Type B pancreatic cell (in vitro differentiated cells): Measurements from ENCODE around the gene KLF15. TPM values are rescaled to one million over a fixed set of nuclear protein-coding genes. Genes with fewer than 3 reads are reported as not detected.

Source experiments
- DNase-seq: peaks from one replicate; pipeline ENCODE4 v3.0.0; 2021; ENCODE audit warnings: mixed read lengths; ENCODE audit not compliant: unreplicated experiment; ENCODE audit errors: extremely low spot score
- H3K27ac Mint-ChIP-seq: 2 replicates; pipeline ENCODE4 v1.8.0; 2021; ENCODE audit warnings: mild to moderate bottlenecking, mixed read lengths
- H3K27me3 Mint-ChIP-seq: 2 replicates; pipeline ENCODE4 v1.8.0; 2021; ENCODE audit warnings: mixed read lengths
- H3K36me3 Mint-ChIP-seq: 2 replicates; pipeline ENCODE4 v1.8.0; 2021; ENCODE audit warnings: mixed read lengths
- H3K4me1 Mint-ChIP-seq: one replicate; pipeline ENCODE4 v1.8.0; 2021; ENCODE audit warnings: mixed read lengths; ENCODE audit not compliant: unreplicated experiment
- H3K4me3 Mint-ChIP-seq: 2 replicates; pipeline ENCODE4 v1.8.0; 2021; ENCODE audit warnings: mild to moderate bottlenecking, mixed read lengths
- H3K9me3 Mint-ChIP-seq: 2 replicates; pipeline ENCODE4 v1.8.0; 2021; ENCODE audit warnings: mixed read lengths
- total RNA-seq: library from RNA; stranded (reverse); gene quantifications from 2 replicates; pipeline ENCODE4 v1.2.1, GENCODE V29; 2021; ENCODE audit warnings: low replicate concordance
- TF ChIP-seq, protein P1 (sequence below): fragments of 200-600 bp; sonication (generic); conservative IDR thresholded peaks from 2 replicates; pipeline ENCODE4 v1.5.0; 2021; ENCODE audit warnings: antibody characterized with exemption, mild to moderate bottlenecking

KLF15 gene
- total RNA-seq, 1 donor from 2014 or later = 7.9 TPM

GRCh38 chr3:126342991-126343648 lies 14.1 kb downstream of the KLF15 start:
- H3K27ac Mint-ChIP-seq = no peak overlapping the region
- H3K9me3 Mint-ChIP-seq = no peaks in the 10 kb centered on the region
- TF ChIP-seq, protein P1, sequence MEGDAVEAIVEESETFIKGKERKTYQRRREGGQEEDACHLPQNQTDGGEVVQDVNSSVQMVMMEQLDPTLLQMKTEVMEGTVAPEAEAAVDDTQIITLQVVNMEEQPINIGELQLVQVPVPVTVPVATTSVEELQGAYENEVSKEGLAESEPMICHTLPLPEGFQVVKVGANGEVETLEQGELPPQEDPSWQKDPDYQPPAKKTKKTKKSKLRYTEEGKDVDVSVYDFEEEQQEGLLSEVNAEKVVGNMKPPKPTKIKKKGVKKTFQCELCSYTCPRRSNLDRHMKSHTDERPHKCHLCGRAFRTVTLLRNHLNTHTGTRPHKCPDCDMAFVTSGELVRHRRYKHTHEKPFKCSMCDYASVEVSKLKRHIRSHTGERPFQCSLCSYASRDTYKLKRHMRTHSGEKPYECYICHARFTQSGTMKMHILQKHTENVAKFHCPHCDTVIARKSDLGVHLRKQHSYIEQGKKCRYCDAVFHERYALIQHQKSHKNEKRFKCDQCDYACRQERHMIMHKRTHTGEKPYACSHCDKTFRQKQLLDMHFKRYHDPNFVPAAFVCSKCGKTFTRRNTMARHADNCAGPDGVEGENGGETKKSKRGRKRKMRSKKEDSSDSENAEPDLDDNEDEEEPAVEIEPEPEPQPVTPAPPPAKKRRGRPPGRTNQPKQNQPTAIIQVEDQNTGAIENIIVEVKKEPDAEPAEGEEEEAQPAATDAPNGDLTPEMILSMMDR = peak; percentile 47
- no peaks in the 10 kb centered on the region for H3K4me1 Mint-ChIP-seq
- H3K36me3 Mint-ChIP-seq = no peaks in the 10 kb centered on the region
- H3K4me3 Mint-ChIP-seq = no peak overlapping the region
- peak; percentile 69 for DNase-seq
- H3K27me3 Mint-ChIP-seq = peaks cover 10% of the 10 kb centered on the region

DNA sequence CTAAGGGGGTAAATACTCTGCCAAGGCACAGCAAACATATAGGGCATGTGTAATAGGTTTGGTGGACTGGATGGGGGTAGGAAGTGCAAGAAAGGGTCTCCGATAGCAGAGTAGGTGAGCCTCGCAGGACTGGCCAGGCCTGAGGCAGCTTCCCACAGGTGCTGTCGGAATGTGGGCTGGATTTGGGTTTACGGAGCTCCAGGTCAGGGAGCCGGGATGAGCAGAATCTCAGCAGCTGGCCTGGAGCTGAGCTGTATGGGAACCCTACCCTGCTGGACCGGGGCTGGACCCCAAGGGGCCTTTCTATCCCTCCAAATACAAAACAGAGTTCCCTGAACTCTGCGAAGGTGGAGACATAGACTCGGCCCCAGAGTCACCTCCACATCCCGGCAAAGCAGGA lies 15.0 kb downstream of the KLF15 start:
- DNase-seq = no peak
- H3K4me1 Mint-ChIP-seq = no peaks in the 10 kb centered on the region
- no peak overlapping the region for H3K27ac Mint-ChIP-seq
- H3K9me3 Mint-ChIP-seq = no peaks in the 10 kb centered on the region
- H3K4me3 Mint-ChIP-seq = no peak overlapping the region
- no peaks in the 10 kb centered on the region for H3K36me3 Mint-ChIP-seq
- H3K27me3 Mint-ChIP-seq = peaks cover 10% of the 10 kb centered on the region
- TF ChIP-seq, protein P1 = no peak

DNA sequence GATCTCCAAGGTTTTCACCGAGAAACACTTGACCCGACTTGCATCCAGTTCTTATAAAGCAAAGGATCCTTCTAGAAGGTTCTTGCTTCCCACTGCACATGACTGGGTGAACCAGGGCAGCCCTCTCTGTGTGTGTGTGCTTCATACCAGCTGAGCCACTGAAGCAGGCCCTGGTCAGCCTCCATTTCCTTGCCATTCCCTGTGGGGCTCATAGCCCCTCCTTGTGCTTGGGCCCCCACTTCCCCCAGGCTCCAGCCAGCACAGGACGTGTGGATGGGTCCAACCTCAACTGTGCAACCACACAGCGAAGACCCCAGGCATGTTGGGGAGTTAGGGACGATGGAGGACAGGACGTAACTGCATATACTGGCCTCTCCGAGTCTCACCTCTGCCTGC lies 15.5 kb downstream of the KLF15 start:
- H3K9me3 Mint-ChIP-seq = no peaks in the 10 kb centered on the region
- TF ChIP-seq, protein P1 = no peak
- no peak overlapping the region for H3K27ac Mint-ChIP-seq

DNA sequence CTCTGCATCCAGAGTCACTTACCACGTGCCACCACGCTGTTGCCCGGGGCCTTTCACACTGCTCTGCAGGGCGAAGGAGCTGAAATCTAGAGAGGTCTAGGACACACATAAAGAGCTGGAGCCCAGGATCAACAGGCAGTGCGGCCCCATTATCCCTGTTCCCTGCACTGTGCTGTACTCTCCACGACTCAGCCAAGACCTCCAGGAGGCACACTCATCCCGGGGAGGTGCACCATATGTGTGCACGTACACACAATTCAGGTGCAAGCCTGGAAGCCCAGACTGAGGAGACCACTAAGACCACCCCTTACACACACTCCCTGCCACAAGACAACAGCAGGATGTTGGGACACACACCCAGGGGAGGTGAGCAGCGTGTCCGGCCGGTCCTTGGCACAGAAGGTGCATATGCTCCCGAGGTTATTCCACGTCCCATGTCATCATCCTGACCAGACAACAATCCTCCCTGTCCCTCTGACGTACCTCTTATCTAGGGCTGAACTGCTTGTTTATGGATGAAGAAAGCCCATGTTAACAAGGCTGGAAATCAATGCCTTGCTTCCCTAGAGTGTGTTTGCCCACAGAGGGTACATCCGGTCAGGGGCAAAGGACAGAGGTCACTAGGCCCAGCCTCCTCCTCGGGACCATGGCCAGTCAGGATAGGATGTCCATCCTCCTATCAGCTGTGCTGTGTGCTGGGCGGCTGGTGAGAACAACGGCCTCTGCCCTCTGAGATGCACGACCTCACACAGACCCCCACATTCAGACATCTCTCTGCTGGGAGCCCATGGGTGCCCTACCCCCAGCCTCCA lies 16.1 kb downstream of the KLF15 start:
- H3K4me3 Mint-ChIP-seq = no peak overlapping the region
- H3K36me3 Mint-ChIP-seq = no peaks in the 10 kb centered on the region
- no peaks in the 10 kb centered on the region for H3K9me3 Mint-ChIP-seq
- TF ChIP-seq, protein P1 = no peak
- H3K4me1 Mint-ChIP-seq = no peaks in the 10 kb centered on the region
- peaks cover 10% of the 10 kb centered on the region for H3K27me3 Mint-ChIP-seq
- no peak overlapping the region for H3K27ac Mint-ChIP-seq
- peak; percentile 56 for DNase-seq

More for the DNA sequence above, 15.5 kb downstream of the KLF15 start:
- Mint-ChIP-seq H3K4me1 (no peaks in the 10 kb centered on the region), H3K4me3 (no peak overlapping the region), H3K27me3 (peaks cover 10% of the 10 kb centered on the region), H3K36me3 (no peaks in the 10 kb centered on the region)
- no peak for DNase-seq

DNA sequence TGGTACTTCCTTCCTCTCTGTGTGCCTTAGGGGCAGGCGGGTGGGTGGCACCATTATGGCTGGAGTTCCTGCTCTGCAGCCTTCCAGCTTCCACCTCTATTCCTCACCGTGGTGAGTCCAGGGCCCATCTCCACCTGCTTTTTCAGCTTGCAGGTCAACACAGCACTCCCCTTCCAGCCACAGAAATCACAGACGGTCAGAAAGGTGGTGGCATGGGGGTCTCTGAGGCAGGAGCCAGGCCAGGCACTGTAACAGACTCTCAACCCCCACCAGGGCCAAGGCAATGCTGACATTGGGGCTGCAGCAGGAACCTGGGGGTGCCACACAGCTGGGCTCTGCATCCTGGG lies 16.6 kb downstream of the KLF15 start:
- Mint-ChIP-seq H3K9me3 (no peaks in the 10 kb centered on the region), H3K27me3 (peaks cover 10% of the 10 kb centered on the region), H3K36me3 (no peaks in the 10 kb centered on the region), H3K4me1 (no peaks in the 10 kb centered on the region), H3K4me3 (no peak overlapping the region), H3K27ac (no peak overlapping the region)
- DNase-seq = peak; percentile 57
- TF ChIP-seq, protein P1 = no peak
